ENCODE data around the gene ZNHIT6. TPM values are rescaled to one million over a fixed set of nuclear protein-coding genes. Genes with fewer than 3 reads are reported as not detected.

The ZNHIT6 gene
- polyA plus RNA-seq, 3 donors, result 1.7 to 3.2 (median 2.0) TPM

GRCh38 chr1:85681087-85681486 lies 27.1 kb downstream of the ZNHIT6 start:
- H3K36me3 Mint-ChIP-seq, result peaks cover 25 to 26% of the 10 kb centered on the region in 2 donors
- intact Hi-C loops (cut with micrococcal nuclease), result no loop called here
- DNase-seq, result no peak
- Histone ChIP-seq H3K4me1 (ENCODE audit: control insufficient read depth in 1 of 2, insufficient read depth in 2 of 2, low read length in 2 of 2) (no peaks in the 10 kb centered on the region), H3K36me3 (replicated peaks in 1 of 2; ENCODE audit: control insufficient read depth in 1 of 2, insufficient read depth in 2 of 2, low read length in 2 of 2) (peaks cover 24 to 37% of the 10 kb centered on the region in 2 donors), H4K20me1 (ENCODE audit: insufficient read depth, low read length) (no peaks in the 10 kb centered on the region), H3K27ac (ENCODE audit: low read depth in 1 of 2, low read length in 2 of 2) (no peak overlapping the region), H3K9me3 (replicated peaks in 1 of 2; ENCODE audit: control insufficient read depth in 1 of 2, insufficient read depth in 1 of 2, low read length in 2 of 2) (no peaks in the 10 kb centered on the region), H3K4me3 (replicated peaks in 1 of 3; ENCODE audit: low read depth in 2 of 3, low read length in 3 of 3) (no peak overlapping the region), H2AFZ (ENCODE audit: insufficient read depth, low read depth, low read length, poor library complexity, severe bottlenecking) (no peak overlapping the region), H3K9ac (ENCODE audit: insufficient read depth, low read length, poor library complexity, severe bottlenecking) (no peak overlapping the region), H3K79me2 (ENCODE audit: insufficient read depth, low read length) (no peaks in the 10 kb centered on the region), H3K4me2 (replicated peaks; ENCODE audit: extremely low read depth, low read length, poor library complexity, severe bottlenecking) (no peak overlapping the region), H3K27me3 (ENCODE audit: control insufficient read depth in 2 of 2, insufficient read depth in 2 of 2, low read length in 2 of 2) (no peaks in the 10 kb centered on the region)
- no peaks in the 10 kb centered on the region for H3K27me3 Mint-ChIP-seq (ENCODE audit: low read depth in 3 of 3)
- no peak overlapping the region for H3K27ac Mint-ChIP-seq
- no peak for TF ChIP-seq CTCF (IDR thresholded peaks at IDR 0.05)
- no CpG with 5 or more reads among the region's 2 CpGs for WGBS (ENCODE audit: insufficient coverage)
- no peaks in the 10 kb centered on the region for H3K4me1 Mint-ChIP-seq
- no peaks in the 10 kb centered on the region for H3K9me3 Mint-ChIP-seq
- no peak overlapping the region for H3K4me3 Mint-ChIP-seq

GRCh38 chr1:85678193-85678592 lies 30.0 kb downstream of the ZNHIT6 start:
- H3K9me3 Mint-ChIP-seq, result no peaks in the 10 kb centered on the region
- TF ChIP-seq CTCF (IDR thresholded peaks at IDR 0.05), result no peak
- Histone ChIP-seq H3K9me3 (replicated peaks in 1 of 2; ENCODE audit: control insufficient read depth in 1 of 2, insufficient read depth in 1 of 2, low read length in 2 of 2) (no peaks in the 10 kb centered on the region), H2AFZ (ENCODE audit: insufficient read depth, low read depth, low read length, poor library complexity, severe bottlenecking) (no peak overlapping the region), H3K27me3 (ENCODE audit: control insufficient read depth in 2 of 2, insufficient read depth in 2 of 2, low read length in 2 of 2) (no peaks in the 10 kb centered on the region), H3K9ac (ENCODE audit: insufficient read depth, low read length, poor library complexity, severe bottlenecking) (no peak overlapping the region), H3K79me2 (ENCODE audit: insufficient read depth, low read length) (no peaks in the 10 kb centered on the region), H3K4me3 (replicated peaks in 1 of 3; ENCODE audit: low read depth in 2 of 3, low read length in 3 of 3) (no peak overlapping the region), H3K27ac (ENCODE audit: low read depth in 1 of 2, low read length in 2 of 2) (no peak overlapping the region), H3K4me2 (replicated peaks; ENCODE audit: extremely low read depth, low read length, poor library complexity, severe bottlenecking) (no peak overlapping the region), H3K4me1 (ENCODE audit: control insufficient read depth in 1 of 2, insufficient read depth in 2 of 2, low read length in 2 of 2) (no peaks in the 10 kb centered on the region), H3K36me3 (replicated peaks in 1 of 2; ENCODE audit: control insufficient read depth in 1 of 2, insufficient read depth in 2 of 2, low read length in 2 of 2) (peaks cover 32 to 61% of the 10 kb centered on the region in 2 donors), H4K20me1 (ENCODE audit: insufficient read depth, low read length) (no peaks in the 10 kb centered on the region)
- no peak overlapping the region for H3K27ac Mint-ChIP-seq
- no peaks in the 10 kb centered on the region for H3K4me1 Mint-ChIP-seq
- intact Hi-C loops (cut with micrococcal nuclease), result no loop called here
- no peak overlapping the region for H3K4me3 Mint-ChIP-seq
- no peaks in the 10 kb centered on the region for H3K27me3 Mint-ChIP-seq (ENCODE audit: low read depth in 3 of 3)
- no CpG with 5 or more reads among the region's 1 CpG for WGBS (ENCODE audit: insufficient coverage)
- DNase-seq, result no peak
- H3K36me3 Mint-ChIP-seq, result peaks cover 35 to 42% of the 10 kb centered on the region in 2 donors

Data from CD14-positive monocyte (primary cell).